Hematopoietic multipotent progenitor cell treated with erythropoietin and hydrocortisone succinate and interleukin-3 and kit ligand, for 8 days (in vitro differentiated cells): Measurements from ENCODE around the gene JAK1.
"Not testable (repeated sequence)": the region's sequence is repeated elsewhere in the genome, so short reads cannot be mapped to it uniquely, and the experiment has no call there.

Source experiments
- DNase-seq: peaks from one replicate; pipeline ENCODE4 v3.0.0-alpha.2; 2015

The JAK1 gene

DNA sequence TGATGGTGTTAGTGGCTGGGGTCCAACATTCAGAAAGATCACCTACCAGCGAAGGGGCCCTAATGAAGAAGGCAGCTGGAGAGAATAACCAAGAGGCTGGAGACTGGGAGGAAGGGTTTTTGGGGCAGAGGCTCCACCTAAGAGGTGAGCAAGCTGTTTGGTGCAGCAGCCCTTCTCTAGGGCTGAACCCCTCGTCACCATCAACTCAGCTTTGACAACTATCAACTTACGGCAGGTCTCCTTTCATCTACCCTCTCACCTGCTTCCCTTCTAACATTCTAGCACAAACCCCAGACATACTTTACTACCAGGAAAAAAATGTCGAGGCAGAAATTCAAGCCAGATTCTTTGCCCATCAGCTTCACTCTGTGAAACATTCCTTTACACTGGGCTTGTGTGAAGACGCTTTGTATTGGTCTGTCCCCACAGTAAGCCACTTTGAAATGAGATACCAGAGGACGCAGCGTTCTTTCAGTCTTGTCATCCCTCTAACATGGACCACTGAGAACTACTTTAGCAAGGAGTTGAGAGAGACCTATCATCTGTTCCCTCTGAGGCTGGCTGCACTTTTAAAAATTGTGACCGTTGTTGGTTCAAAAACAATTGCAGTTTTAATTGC lies 136.8 kb downstream of the JAK1 start:
- no peak for DNase-seq

DNA sequence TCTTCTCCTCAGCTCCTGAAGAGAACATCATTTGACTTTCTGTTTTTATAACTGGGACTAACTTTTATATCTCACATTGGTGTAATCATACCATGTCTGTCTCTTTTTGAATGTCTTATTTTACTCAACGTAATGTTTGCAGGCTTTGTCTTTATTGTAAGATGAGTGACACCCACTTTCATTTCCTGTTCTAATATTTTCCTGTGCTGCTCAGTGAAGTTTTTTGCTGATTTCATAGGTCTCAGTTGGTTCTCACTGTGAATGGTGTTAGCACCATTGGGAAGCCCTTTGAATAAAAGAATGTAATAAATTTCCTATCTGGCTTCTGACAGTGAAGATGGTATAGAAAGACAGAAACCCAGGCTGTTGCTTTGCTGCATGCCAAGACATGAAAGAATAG lies 137.5 kb downstream of the JAK1 start:
- no peak for DNase-seq

DNA sequence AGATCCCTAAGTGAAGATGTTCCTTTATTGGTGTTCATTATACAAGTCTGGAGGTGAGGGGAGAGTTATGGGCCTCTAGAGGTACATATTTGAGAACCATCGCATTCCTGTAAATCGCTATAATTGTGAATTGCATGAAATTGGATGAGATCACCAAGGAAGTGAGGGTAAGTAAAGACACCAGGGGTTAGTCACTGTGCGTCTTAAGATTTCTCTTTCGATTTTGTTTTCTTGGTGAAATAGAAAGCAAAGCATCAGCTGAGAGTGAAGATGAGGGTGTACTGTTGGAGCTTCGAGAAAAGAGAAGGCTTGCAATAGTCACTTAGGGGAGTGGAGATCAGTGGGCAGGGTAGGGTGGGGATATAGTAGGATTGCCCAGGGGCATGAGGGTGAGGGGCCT lies 139.4 kb downstream of the JAK1 start:
- DNase-seq, result no peak

DNA sequence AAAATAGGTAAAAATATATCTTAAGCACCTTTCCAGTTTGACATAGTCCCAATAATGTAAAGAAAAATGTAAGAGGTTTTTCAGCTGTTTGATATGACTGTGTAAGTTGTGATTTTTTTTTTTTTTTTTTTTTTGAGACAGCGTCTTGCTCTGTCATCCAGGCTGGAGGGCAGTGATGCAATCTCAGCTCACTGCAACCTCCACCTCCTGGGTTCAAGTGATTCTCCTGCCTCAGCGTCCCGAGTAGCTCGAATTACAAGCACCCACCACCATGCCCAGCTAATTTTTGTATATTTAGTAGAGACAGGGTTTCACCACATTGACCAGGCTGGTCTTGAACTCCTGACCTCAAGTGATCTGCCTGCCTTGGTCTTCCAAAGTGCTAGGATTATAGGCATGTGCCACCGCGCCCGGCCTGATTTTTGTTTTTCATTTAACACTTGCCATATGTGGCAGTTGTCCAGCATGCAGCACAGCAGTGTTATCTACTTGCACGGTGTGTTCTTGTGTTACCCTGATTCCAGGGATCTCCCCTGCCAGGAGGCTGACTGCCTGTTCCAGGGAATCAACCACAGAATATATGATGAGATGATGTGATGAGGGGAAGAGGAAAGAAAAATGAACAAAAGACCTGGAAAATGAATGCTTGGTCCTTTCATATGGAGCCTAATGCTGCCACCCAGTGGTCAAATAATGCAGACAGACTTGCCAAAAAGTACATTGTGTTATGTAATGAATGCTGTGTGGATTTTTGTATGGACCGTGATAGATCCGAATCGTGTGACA lies 142.5 kb downstream of the JAK1 start:
- peak; percentile 85 for DNase-seq

DNA sequence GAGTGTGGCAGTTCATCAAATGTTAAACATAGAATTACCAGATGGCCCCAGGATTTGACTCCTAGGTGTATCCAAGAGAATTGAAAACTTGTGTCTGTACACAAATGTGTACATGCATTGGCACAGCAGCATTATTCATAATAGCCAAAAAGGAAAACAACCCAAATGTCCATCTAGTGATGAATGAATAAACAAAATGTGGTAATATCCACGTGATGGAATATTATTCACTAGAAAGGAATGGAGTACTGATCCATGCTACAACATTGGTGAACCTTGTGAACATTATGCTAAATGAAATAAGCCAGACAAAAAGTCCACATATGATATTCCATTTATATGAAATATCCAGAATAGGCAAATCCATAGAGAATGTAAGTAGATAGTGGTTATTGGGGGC lies 143.7 kb downstream of the JAK1 start:
- no peak for DNase-seq

DNA sequence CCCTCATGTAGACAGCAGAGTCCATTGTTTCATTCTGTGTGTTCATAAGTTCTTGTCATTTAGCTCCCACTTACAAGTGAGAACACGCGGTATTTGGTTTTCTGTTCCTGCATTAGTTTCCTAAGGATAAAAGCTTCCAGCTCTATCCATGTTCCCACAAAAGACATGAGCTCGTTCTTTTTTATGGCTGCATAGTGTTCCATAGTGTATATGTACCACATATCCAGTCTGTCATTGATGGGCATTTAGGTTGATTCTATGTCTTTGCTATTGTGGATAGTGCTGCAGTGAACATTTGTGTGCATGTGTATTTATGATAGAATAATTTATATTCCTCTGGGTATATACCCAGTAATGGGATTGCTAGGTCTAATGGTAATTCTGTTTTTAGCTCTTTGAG lies 145.8 kb downstream of the JAK1 start:
- not testable (repeated sequence) for DNase-seq

DNA sequence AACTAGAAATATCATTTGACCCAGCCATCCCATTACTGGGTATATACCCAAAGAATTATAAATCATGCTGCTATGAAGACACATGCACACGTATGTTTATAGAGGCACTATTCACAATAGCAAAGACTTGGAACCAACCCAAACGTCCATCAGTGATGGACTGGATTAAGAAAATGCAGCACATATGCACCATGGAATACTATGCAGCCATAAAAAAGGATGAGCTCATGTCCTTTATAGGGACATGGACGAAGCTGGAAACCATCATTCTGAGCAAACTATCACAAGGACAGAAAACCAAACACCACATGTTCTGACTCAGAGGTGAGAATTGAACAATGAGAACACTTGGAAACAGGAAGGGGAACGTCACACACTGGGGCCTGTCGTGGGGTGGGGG lies 149.0 kb downstream of the JAK1 start:
- not testable (repeated sequence) for DNase-seq

DNA sequence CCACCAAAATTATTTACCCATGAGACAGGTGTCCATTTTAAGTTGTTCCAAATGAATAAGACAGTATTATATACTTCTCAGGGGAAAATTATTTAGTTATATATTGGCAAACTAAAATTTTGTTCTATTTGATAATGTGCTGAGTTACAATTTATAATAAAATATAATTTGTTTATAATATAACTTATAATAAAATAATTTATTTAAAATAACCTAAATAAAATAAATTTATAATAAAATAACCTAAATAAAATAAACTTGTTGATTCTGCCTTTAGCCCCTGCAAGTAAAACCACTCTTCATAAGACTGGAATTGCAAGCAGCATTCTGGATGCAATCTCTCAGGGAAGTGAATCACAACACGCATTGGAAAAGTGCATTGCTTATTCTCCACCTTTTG lies 151.9 kb downstream of the JAK1 start:
- no peak for DNase-seq

DNA sequence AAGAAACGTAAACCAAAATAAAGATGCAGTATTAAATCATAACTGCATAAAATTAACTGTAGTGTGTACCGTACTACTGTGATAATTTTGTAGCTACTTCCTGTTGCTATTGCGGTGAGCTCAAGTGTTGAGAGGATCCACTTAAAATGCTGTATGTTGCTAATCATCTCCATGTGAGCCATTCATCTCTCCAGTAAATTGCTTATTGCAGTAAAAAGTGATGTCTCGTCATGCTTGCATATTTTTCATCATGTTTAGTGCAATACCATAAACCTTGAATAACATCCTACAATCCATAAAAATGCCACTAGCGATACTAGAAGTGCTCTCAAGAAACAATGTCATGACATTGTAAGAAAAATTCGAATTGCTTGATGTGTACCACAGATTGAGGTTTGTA lies 155.2 kb downstream of the JAK1 start:
- DNase-seq, result no peak

DNA sequence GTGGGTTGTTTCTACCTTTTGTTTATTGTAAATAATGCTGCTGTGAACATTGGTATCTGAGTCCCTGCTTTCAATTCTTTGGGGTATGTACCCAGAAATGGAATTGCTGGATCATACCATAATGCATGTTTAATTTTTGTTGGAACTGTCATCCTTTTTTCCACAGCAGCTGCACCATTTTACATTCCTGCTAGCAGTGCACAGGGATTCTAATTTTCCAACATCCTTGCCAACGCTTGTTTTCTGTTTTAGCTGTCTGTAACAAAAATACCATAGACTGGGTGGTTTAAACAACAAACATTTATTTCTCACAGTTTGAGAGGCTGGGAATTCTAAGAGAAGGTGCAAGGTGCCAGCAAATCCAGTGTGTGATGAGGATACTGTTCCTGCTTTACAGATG lies 156.3 kb downstream of the JAK1 start:
- DNase-seq, result no peak

DNA sequence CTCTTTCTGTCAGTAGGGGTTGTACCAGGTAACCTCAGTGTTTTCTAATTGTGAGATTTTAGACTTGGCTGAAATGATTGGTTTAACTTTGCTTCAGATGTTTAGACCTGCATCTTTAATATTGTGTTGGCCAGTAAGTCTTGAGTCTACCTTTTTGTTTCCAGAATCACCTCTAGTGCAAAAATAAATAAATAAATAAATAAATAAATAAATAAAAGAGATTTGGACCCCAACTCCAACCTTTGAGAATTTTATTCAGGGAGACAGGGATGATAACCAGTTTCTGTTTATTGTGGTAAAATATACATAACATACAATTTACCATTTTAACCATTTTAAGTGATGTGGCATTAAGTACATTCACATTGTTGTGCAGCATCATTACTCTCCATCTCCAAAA lies 157.0 kb downstream of the JAK1 start:
- no peak for DNase-seq

DNA sequence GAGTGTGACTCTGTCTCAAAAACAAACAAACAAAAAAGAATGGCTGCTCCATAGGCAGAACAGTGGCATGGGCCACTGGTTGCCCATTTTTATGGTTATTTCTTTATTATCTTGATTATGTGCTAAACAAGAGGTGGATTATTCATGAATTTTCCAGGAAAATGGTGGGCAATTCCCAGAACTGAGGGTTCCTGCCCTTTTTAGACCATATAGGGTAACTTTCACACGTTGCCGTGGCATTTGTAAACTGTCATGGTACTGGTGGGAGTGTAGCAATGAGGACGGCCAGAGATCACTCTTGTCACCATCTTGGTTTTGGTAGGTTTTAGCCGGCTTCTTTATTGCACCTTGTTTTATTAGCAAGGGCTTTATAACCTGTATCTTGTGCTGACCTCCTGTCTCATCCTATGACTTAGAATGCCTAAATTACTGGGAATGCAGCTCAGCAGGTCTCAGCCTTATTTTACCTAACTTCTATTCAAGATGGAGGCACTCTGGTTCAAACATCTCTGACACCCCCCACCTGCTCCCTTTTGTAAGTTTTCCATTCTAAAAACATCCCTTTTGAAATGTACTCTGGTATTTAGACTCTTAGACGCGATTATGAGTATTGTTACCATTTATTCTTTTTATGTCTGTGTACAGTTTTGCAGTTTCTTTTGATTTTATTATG lies 164.4 kb downstream of the JAK1 start:
- peak; percentile 22 for DNase-seq

DNA sequence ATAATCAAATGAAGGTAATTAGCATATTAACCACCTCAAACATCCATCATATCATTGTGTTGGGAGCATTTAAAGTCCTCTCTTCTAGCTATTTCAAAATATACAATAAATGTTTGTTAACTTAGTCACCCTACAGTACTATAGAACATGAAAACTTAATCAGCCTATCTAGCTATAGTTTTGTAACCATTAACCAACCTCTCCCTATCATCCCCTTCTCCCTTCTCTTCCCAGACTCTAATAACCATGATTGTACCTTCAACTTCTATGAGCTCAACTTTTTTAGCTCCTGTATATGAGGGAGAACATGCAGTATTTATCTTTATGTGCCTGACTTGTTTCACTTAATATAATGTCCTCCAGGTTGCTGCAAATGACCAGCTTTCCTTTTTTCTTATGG lies 167.5 kb downstream of the JAK1 start:
- no peak for DNase-seq

DNA sequence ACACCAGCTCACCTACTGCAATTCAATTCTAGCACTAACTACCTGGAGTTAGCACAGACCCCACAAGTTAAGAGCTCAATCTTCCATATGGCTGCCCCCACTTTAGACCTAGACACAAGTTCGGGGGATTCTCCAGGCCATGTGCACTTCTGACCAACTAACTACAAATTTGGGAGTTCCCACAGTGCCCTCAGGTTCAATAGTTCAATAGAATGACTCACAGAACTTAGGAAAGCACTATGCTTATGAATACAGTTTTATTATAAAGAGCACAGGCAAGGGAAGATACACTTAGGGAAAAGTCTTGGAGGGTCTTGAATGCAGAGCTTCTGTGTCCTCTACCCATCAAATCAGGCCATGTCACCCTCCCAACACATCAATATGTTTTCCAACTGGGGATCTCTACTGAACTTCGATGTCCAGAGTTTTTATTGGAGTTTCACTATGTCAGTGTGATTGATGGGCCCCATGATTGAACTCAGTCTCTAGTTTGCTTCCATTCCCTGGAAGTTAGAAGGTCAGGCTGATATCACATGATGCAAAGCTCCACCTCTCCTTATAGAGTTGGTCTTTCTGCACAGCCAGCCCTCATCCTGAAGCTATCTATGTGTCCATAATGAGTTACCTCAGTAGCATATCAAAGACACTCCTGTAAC lies 175.4 kb downstream of the JAK1 start:
- DNase-seq, result no peak
